Measurements from ENCODE around the gene H1-8.

H1-8 gene

DNA sequence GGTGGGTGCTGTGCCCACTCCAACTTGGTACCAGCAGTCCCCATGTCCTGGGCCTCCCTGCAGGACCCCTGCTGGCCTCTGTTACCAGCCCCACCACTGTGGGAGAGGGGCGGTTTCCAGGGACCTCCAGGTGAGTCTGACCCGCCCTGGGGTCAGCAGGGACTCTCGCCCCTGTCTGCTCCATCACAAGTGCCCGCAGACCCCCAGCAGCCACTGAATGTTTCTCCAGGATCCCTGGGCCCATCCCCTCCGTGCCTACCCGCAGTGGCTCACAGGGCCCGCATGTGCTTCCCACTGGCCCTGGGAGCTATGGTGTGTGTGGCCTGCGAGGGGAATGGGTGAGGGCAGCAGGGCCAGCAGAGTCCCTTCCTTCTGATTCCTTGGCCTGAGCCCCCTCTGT lies 24.4 kb upstream of the H1-8 start:
- no peak overlapping the region for H3K4me3 ChIP-seq (ENCODE audit: low read depth in 1 of 2, low read length in 1 of 2)
- H3K27ac ChIP-seq: no peak overlapping the region
- no peaks in the 10 kb centered on the region for H3K9me3 ChIP-seq
- H3K4me1 ChIP-seq (ENCODE audit: control insufficient read depth in 1 of 2, insufficient read depth in 1 of 2, low read depth in 1 of 2, low read length in 1 of 2): no peaks in the 10 kb centered on the region
- H3K27me3 ChIP-seq: no peaks in the 10 kb centered on the region
- H3K36me3 ChIP-seq: peaks cover 48% of the 10 kb centered on the region
- TF ChIP-seq, protein P1, sequence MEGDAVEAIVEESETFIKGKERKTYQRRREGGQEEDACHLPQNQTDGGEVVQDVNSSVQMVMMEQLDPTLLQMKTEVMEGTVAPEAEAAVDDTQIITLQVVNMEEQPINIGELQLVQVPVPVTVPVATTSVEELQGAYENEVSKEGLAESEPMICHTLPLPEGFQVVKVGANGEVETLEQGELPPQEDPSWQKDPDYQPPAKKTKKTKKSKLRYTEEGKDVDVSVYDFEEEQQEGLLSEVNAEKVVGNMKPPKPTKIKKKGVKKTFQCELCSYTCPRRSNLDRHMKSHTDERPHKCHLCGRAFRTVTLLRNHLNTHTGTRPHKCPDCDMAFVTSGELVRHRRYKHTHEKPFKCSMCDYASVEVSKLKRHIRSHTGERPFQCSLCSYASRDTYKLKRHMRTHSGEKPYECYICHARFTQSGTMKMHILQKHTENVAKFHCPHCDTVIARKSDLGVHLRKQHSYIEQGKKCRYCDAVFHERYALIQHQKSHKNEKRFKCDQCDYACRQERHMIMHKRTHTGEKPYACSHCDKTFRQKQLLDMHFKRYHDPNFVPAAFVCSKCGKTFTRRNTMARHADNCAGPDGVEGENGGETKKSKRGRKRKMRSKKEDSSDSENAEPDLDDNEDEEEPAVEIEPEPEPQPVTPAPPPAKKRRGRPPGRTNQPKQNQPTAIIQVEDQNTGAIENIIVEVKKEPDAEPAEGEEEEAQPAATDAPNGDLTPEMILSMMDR (IDR thresholded peaks at IDR 0.05): no peak

DNA sequence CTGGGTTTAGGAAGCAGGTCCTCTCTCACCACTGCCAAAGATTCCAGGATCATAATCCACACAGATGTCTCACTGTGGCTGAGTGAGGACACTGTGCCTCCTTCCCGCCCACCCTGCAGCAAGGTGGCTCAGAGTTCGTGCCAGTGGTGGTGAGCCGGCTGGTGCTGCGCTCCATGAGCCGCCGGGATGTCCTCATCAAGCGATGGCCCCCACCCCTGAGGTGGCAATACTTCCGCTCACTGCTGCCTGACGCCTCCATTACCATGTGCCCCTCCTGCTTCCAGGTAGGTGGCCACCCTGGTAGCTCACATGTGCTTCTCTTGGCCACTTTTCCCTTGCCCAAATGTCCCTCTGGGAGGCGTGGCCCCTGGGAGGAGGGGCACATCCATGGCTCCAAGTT lies 23.5 kb upstream of the H1-8 start:
- H3K27me3 ChIP-seq: no peaks in the 10 kb centered on the region
- H3K9me3 ChIP-seq: no peaks in the 10 kb centered on the region
- no peak overlapping the region for H3K4me3 ChIP-seq (ENCODE audit: low read depth in 1 of 2, low read length in 1 of 2)
- H3K36me3 ChIP-seq: peaks cover 39% of the 10 kb centered on the region
- no peak overlapping the region for H3K27ac ChIP-seq
- H3K4me1 ChIP-seq (ENCODE audit: control insufficient read depth in 1 of 2, insufficient read depth in 1 of 2, low read depth in 1 of 2, low read length in 1 of 2): no peaks in the 10 kb centered on the region
- TF ChIP-seq, protein P1 (IDR thresholded peaks at IDR 0.05): no peak

DNA sequence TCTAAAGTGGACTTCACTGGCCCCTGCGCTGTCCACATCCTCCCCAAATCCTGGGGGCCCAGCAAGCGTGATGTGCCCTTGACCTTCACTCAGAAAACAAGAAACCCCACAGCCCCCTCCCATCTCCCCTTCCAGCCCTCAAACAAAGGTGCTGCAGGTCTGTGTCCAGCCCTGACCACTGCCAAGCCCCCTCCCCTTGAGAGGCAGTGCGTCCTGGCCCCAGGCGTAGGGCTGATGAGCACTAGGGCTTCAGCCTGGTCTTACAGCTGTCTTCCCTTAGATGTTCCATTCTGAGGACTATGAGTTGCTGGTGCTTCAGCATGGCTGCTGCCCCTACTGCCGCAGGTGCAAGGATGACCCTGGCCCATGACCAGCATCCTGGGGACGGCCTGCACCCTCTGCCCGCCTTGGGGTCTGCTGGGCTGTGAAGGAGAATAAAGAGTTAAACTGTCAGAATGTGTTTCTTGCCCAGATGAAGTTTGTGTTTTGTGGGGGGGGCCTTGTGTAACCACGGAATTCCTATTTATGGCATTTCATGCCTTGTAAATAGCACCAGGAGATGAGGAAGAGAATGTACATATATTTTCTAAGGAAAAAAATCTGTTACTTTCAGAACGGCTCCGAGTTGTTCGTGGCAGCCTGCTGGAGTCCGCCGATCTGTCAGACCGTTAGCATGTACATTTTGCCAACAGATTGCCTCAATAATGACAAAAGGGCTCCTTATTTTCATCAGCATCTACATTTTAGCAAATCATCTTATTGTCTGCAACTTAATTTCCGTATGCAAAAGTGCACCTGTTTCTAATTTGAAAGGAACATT lies 22.9 kb upstream of the H1-8 start:
- Histone ChIP-seq H3K9me3 (no peaks in the 10 kb centered on the region), H3K27ac (no peak overlapping the region), H3K27me3 (no peaks in the 10 kb centered on the region), H3K36me3 (peaks cover 33% of the 10 kb centered on the region), H3K4me1 (ENCODE audit: control insufficient read depth in 1 of 2, insufficient read depth in 1 of 2, low read depth in 1 of 2, low read length in 1 of 2) (peaks cover 1 to 3% of the 10 kb centered on the region in 2 experiments), H3K4me3 (ENCODE audit: low read depth in 1 of 2, low read length in 1 of 2) (no peak overlapping the region)
- TF ChIP-seq, protein P1 (IDR thresholded peaks at IDR 0.05): no peak

DNA sequence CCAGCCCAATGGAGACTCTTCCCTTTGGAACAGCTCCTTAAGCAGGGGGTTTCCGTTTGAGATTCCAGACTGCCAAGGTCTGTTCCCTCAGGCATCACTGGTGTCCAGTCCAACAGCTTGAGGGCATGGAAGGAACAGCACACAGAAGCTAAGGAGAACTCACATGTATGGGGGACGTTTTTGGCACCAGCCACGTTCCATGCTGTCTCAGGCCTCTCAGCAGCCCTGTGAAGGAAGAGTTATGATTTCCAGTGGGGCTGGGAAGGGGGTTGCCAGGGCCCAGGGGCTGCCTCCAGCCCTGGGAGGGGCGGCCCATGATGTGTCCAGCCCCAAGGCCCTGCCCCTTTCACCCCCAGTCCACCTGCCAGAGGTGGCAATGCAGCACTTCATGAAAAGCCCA lies 22.0 kb upstream of the H1-8 start:
- Histone ChIP-seq H3K27me3 (no peaks in the 10 kb centered on the region), H3K27ac (no peak overlapping the region), H3K4me3 (ENCODE audit: low read depth in 1 of 2, low read length in 1 of 2) (no peak overlapping the region), H3K4me1 (ENCODE audit: control insufficient read depth in 1 of 2, insufficient read depth in 1 of 2, low read depth in 1 of 2, low read length in 1 of 2) (peaks cover 10 to 12% of the 10 kb centered on the region in 2 experiments), H3K36me3 (peaks cover 32% of the 10 kb centered on the region), H3K9me3 (no peaks in the 10 kb centered on the region)
- TF ChIP-seq, protein P1 (IDR thresholded peaks at IDR 0.05): no peak

DNA sequence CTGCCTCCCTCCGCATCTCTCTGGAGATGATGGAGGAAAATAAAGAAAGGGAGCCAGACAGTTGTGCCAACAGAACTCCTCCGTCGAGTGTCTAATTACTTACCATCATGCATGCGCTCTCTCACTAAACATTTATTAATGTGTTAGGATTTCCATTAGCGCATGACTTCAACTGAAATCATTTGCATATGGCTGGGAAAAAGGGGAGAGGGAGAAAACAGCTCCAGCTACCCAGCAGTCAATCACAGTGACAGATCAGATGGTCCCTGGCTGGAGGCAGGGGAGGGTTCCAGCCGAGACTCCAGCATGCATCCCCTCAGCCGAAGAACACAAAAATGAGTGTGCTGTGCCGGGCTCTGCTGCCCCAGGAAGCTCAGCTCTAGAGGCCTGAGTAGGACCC lies 21.4 kb upstream of the H1-8 start:
- peaks cover 17 to 18% of the 10 kb centered on the region in 2 experiments for H3K4me1 ChIP-seq (ENCODE audit: control insufficient read depth in 1 of 2, insufficient read depth in 1 of 2, low read depth in 1 of 2, low read length in 1 of 2)
- no peaks in the 10 kb centered on the region for H3K9me3 ChIP-seq
- H3K27me3 ChIP-seq: no peaks in the 10 kb centered on the region
- peaks cover 28% of the 10 kb centered on the region for H3K36me3 ChIP-seq
- TF ChIP-seq, protein P1 (IDR thresholded peaks at IDR 0.05): no peak
- no peak overlapping the region for H3K27ac ChIP-seq
- no peak overlapping the region for H3K4me3 ChIP-seq (ENCODE audit: low read depth in 1 of 2, low read length in 1 of 2)
